ENCODE measurements around the gene CEPT1.

The CEPT1 gene

GRCh38 chr1:111145963-111146768 lies 6.1 kb downstream of the CEPT1 start:
- no peak for DNase-seq (ENCODE audit: low read depth)

GRCh38 chr1:111147948-111148347 lies 7.9 kb downstream of the CEPT1 start:
- no peak for DNase-seq (ENCODE audit: low read depth)

GRCh38 chr1:111148376-111148881 lies 8.4 kb downstream of the CEPT1 start:
- DNase-seq (ENCODE audit: low read depth) = no peak

- no peak for DNase-seq (ENCODE audit: low read depth)
These were observed 11.8 kb downstream of the CEPT1 start for GRCh38 chr1:111151838-111152237.

GRCh38 chr1:111154021-111154999 lies 14.3 kb downstream of the CEPT1 start:
- DNase-seq (ENCODE audit: low read depth) = no peak

- DNase-seq (ENCODE audit: low read depth) = no peak
These were observed 17.4 kb downstream of the CEPT1 start for GRCh38 chr1:111157431-111157830.

GRCh38 chr1:111161843-111162487 lies 21.9 kb downstream of the CEPT1 start:
- no peak for DNase-seq (ENCODE audit: low read depth)

DNA sequence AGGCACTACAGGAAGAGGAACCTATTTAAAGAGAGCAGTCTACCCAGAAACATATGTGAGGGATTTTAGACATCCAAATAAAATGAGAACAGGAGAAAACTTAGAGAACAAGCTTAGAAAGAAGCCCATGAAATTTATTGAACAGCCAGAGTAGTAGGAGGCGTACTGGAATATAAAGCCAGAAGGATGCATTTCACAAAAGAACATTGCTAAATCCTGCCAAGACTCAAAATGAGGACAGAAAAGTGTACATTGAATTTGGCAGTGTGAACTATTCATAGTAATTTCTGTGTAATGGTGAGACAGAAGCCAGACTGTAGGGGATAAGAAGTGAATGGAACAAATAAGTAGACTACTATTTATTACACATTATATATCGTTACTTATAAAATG lies 22.5 kb downstream of the CEPT1 start:
- no peak for DNase-seq (ENCODE audit: low read depth)

- DNase-seq (ENCODE audit: low read depth) = no peak
These were observed 23.3 kb downstream of the CEPT1 start for GRCh38 chr1:111163363-111163762.

- DNase-seq (ENCODE audit: low read depth) = no peak
These were observed 24.1 kb downstream of the CEPT1 start for GRCh38 chr1:111164151-111164550.

GRCh38 chr1:111172463-111172862 lies 32.4 kb downstream of the CEPT1 start:
- DNase-seq (ENCODE audit: low read depth) = no peak

GRCh38 chr1:111174070-111174469 lies 34.0 kb downstream of the CEPT1 start:
- DNase-seq (ENCODE audit: low read depth) = no peak

DNA sequence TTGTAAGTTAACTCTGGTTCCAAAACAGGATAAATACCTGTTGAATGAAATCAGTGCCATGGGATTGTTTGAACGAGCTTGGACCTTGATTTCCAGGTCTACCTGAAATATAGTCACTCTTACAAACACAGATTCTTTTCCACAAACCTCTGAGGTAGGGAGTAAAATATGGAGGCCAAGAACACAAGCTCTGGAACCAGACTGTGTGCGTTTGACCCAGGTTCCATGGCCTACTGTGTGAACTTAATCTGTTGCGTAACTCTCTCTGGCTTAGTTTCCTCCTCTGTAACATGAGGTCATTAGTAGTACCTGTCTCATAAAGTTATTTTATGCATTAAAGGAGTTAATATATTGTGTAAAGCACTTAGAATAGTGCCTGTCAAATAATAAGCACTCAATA lies 35.3 kb downstream of the CEPT1 start:
- no peak for DNase-seq (ENCODE audit: low read depth)

DNA sequence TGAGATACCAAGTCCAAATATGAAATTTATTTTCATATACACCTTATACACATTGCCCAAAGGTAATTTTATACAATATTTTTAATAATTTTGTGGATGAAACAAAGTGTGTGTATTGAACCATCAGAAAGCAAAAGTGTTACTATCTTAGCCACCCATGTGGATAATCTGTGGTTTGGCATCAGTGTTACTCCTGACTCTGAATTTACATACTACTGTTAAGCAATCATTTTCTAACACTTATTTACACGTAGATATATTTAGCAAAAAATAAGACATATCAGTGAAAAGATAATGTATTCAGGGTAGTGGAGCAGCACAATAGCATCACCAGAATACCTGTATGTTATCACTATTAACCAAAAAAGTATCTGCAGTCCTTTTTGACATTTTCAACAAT lies 36.7 kb downstream of the CEPT1 start:
- DNase-seq (ENCODE audit: low read depth) = no peak

DNA sequence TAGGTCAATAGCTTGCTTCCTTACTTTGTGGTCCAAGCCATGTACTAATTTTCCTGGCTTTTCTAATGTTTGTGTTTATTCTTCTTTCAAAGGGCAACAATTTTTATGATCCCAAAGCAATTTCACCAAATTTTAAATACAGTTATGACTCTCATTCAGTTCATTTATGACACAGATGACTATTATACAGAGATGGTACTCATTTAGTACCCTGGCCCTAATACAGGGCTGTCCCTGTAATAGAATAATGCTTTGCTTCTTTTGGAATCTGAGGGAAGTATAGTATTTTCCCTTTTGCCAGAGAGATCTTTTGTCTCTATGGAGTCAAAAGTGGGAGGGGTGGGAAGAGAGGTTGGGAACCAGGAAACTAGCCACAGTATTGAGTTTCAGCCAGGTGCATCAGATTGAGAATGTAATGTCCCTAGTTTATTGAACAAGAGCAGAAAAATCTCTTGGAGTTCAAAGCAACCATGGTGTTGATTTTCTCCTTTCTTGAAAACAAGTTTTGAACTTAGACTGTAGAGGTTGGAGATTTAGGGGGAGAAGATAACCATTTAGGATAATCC lies 40.0 kb downstream of the CEPT1 start:
- no peak for DNase-seq (ENCODE audit: low read depth)

GRCh38 chr1:111182052-111182451 lies 42.0 kb downstream of the CEPT1 start:
- DNase-seq (ENCODE audit: low read depth) = no peak

- DNase-seq (ENCODE audit: low read depth) = no peak
These were observed 43.5 kb downstream of the CEPT1 start for GRCh38 chr1:111183308-111184069.

GRCh38 chr1:111184663-111185062 lies 44.6 kb downstream of the CEPT1 start:
- DNase-seq (ENCODE audit: low read depth) = no peak

GRCh38 chr1:111190931-111191451 lies 51.0 kb downstream of the CEPT1 start:
- no peak for DNase-seq (ENCODE audit: low read depth)

DNA sequence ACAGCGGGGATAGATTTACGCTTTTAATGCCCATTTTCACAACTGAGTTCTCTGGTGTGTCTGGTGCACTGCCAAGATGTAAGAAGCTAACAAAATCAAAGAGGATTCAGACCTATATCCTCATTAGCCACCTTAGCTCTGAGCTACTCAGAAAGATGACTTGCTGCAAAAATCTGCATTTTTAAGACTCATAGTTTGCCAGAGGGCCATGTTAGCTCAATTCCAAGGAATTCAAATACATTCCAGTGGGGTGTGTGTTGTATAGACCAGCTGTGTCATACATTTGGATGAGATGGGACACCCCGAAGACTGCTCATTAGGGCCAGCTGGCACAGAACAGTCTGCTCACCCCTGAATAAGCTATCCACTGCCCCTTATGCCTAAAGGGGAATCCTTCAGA lies 51.5 kb downstream of the CEPT1 start:
- DNase-seq (ENCODE audit: low read depth) = peak; percentile 42

DNA sequence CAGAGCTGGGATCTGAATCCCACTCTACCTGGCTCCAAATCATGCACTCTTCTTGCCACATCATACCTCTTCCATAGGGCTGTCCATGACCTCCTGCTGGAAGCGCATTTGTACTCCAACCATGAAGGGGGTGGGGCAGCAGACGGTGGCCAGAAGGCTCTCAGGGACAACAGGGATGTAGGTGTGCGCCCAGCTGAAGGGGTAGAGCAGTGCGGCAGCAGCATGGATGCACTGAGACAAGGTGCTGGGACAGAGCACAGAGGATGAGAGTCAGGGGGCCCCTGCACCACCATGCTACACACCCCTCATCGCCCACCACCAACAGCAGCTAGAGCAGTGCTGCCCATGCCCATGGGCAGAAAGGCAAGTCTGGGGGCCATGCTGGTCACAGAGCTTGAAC lies 52.1 kb downstream of the CEPT1 start:
- no peak for DNase-seq (ENCODE audit: low read depth)
